ENCODE measurements around the gene ARPP19.

ARPP19 gene

GRCh38 chr15:52524223-52525136 is 44.4 kb downstream of the ARPP19 start (continued):
- no peak for TF ChIP-seq POU6F1 (CRISPR knock-in tag; IDR thresholded peaks at IDR 0.05; ENCODE audit: borderline replicate concordance, low read depth)
- TF ChIP-seq ZFP30 (CRISPR knock-in tag; IDR thresholded peaks at IDR 0.05): no peak

GRCh38 chr15:52523647-52524046 is 45.2 kb downstream of the ARPP19 start:
- ATAC-seq: no peak
- no peak for TF ChIP-seq PATZ1 (CRISPR knock-in tag; IDR thresholded peaks at IDR 0.05; ENCODE audit: borderline replicate concordance)
- no peak for TF ChIP-seq TOX (CRISPR knock-in tag; IDR thresholded peaks at IDR 0.05; ENCODE audit: borderline replicate concordance)
- no peak for TF ChIP-seq OSR1 (CRISPR knock-in tag; IDR thresholded peaks at IDR 0.05)
- no peak for TF ChIP-seq ZNF565 (CRISPR knock-in tag; conservative IDR thresholded peaks at IDR 0.05; ENCODE audit: low read depth)
- TF ChIP-seq GLIS3 (CRISPR knock-in tag; IDR thresholded peaks at IDR 0.05): no peak
- TF ChIP-seq POU6F1 (CRISPR knock-in tag; IDR thresholded peaks at IDR 0.05; ENCODE audit: borderline replicate concordance, low read depth): no peak
- no peak for TF ChIP-seq CSDC2 (CRISPR knock-in tag; IDR thresholded peaks at IDR 0.05)
- TF ChIP-seq ARNTL (CRISPR knock-in tag; IDR thresholded peaks at IDR 0.05; ENCODE audit: borderline replicate concordance, low read depth): no peak
- no peak for TF ChIP-seq RARB (CRISPR knock-in tag; IDR thresholded peaks at IDR 0.05)
- TF ChIP-seq TCF4 (CRISPR knock-in tag; IDR thresholded peaks at IDR 0.05; ENCODE audit: borderline replicate concordance): no peak
- no peak for TF ChIP-seq BACH2 (CRISPR knock-in tag; IDR thresholded peaks at IDR 0.05; ENCODE audit: borderline replicate concordance)
- TF ChIP-seq ZNF70 (CRISPR knock-in tag; IDR thresholded peaks at IDR 0.05): no peak
- no peak for TF ChIP-seq TSHZ2 (CRISPR knock-in tag; IDR thresholded peaks at IDR 0.05)
- no peak for TF ChIP-seq ZC3H10 (CRISPR knock-in tag; IDR thresholded peaks at IDR 0.05)
- no peak for TF ChIP-seq CSRNP3 (CRISPR knock-in tag; IDR thresholded peaks at IDR 0.05)
- TF ChIP-seq CREB5 (CRISPR knock-in tag; IDR thresholded peaks at IDR 0.05; ENCODE audit: low read depth): no peak
- TF ChIP-seq ZNF8 (CRISPR knock-in tag; IDR thresholded peaks at IDR 0.05): no peak
- TF ChIP-seq ISL1 (CRISPR knock-in tag; IDR thresholded peaks at IDR 0.05): no peak
